KOPT-K1 (cell line): ENCODE measurements around the gene KCNJ9.
"Not testable (repeated sequence)": the region's sequence is repeated elsewhere in the genome, so short reads cannot be mapped to it uniquely, and the experiment has no call there.

ENCODE experiments used
- H3K27ac ChIP-seq: fragments of 200-600 bp; sonication (generic); 2 replicates; pipeline ENCODE4 v1.5.1; 2016; ENCODE audit warnings: antibody characterized with exemption, mild to moderate bottlenecking, low read depth, low read length; ENCODE audit not compliant: poor library complexity, severe bottlenecking
- H3K36me3 ChIP-seq: fragments of 200-600 bp; sonication (generic); 2 replicates; pipeline ENCODE4 v1.5.1; 2017; ENCODE audit warnings: antibody characterized with exemption, mild to moderate bottlenecking, low read length, moderate library complexity; ENCODE audit not compliant: insufficient read depth
- H3K9me3 ChIP-seq: fragments of 200-600 bp; sonication (generic); 2 replicates; pipeline ENCODE4 v1.5.1; 2017; ENCODE audit warnings: antibody characterized with exemption, low read length, mild to moderate bottlenecking; ENCODE audit not compliant: insufficient read depth, poor library complexity, severe bottlenecking

KCNJ9 gene

DNA sequence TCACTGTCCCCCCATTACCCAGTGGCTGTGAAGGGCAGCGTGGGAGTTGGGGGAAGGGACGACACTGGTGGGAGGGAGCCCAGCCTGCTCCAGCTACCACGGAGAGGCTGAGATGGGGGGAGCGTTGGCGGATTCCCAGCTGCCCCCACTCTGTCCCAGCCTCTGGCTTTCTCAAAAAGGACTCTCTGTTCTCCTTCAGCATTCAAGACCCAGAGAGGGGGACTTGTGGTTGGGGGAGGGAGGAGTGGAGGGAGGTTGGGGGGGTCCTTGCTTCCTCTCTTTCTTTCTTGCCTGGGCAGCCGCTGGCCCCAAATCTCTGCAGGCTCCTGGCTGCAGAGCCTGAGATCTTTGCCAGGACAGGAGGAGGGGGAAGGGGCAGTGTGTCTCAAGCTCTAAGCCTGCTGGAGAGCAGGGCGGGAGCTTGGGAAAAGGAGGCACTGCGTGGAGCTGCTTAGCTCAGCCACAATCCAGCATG is 36.4 kb downstream of the KCNJ9 start:
- no peaks in the 10 kb centered on the region for H3K36me3 ChIP-seq
- no peaks in the 10 kb centered on the region for H3K9me3 ChIP-seq
- H3K27ac ChIP-seq, result no peak overlapping the region

DNA sequence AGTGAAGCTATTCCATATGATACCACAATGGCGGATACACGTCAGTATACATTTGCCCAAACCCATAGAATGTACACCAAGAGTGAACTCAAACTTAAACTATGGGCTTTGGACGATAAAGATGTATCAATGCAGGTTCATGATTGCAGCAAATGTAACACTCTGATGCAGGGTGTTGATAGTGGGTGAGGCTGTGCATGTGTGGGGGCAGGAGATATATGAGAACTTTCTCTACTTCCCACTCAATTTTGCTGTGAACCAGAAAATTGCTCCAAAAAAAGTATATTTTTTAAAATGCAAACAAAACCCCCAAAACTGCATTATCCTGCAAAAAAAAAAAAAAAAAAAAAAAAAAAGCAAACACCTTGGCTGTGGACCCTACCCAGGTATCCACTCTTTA is 37.6 kb downstream of the KCNJ9 start:
- no peaks in the 10 kb centered on the region for H3K36me3 ChIP-seq
- no peak overlapping the region for H3K27ac ChIP-seq
- no peaks in the 10 kb centered on the region for H3K9me3 ChIP-seq

DNA sequence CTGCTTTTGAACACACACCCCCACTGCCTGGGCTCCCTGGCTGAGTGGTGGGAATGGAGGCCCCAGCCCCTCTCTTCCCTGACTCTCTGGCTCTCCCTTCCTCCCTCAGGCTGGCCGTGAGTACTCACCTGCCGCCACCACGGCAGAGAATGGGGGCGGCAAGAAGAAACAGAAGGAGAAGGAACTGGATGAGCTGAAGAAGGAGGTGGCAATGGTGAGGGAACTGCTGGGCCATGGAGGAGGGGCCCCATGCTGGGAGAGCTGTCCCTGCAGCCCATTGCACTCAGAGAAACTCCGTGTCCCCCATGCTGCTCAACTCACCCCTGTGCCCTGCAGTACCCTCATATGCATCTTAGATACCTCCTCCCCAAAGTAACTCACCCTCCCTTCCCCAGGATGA is 39.5 kb downstream of the KCNJ9 start:
- no peaks in the 10 kb centered on the region for H3K9me3 ChIP-seq
- no peaks in the 10 kb centered on the region for H3K36me3 ChIP-seq
- H3K27ac ChIP-seq, result no peak overlapping the region

DNA sequence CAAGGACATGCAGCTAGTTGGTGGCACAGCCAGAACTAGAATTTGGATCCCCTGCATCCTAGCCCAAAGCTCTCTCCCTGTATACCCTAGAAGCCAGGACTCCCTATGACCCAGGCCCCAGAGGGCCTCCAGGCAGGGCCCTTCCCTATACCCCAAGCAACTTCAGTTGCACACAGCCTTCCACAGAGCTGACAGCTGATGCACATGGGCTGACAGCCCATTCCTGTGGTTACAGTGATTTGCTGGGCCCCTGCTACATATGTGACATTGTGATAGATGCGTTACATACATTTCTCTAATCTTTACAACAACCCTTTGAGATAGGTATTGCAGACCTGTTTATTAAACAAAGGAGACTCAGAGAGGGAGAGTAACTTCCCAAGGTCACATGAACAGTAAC is 40.0 kb downstream of the KCNJ9 start:
- Histone ChIP-seq H3K36me3 (no peaks in the 10 kb centered on the region), H3K27ac (no peak overlapping the region), H3K9me3 (no peaks in the 10 kb centered on the region)

DNA sequence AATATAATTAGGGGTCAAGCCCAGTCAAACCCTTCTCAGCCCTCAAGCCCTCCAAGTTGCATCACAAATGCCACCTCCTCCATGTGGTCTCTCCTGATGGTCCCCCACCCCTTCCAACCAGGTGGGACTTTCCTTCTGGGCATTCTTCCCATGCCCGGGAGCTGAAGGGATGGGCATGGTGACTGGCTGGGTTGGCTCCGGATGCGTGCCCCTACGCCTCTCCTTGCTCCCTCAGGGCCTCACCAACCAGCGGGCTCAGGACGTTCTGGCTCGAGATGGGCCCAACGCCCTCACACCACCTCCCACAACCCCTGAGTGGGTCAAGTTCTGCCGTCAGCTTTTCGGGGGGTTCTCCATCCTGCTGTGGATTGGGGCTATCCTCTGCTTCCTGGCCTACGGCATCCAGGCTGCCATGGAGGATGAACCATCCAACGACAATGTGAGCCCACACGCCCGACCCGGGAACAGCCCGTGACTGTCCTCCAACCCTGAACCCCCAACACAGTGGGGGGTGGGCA is 41.7 kb downstream of the KCNJ9 start:
- no peaks in the 10 kb centered on the region for H3K9me3 ChIP-seq
- no peak overlapping the region for H3K27ac ChIP-seq
- no peaks in the 10 kb centered on the region for H3K36me3 ChIP-seq

DNA sequence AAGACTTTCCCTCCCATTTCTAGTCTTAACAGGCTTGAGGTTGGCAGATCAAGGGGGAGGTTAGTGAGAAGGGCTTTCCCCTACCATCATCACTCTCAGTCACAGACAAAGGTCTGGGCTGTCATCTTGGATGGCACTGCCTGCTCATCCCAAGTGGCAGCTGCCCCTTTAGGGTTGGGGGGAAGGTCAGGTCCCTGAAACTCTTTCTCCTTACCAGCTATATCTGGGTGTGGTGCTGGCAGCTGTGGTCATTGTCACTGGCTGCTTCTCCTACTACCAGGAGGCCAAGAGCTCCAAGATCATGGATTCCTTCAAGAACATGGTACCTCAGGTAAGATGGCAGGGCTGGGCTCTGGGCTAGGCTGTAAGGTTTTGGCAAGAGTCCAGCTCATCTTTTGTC is 42.4 kb downstream of the KCNJ9 start:
- Histone ChIP-seq H3K27ac (no peak overlapping the region), H3K36me3 (no peaks in the 10 kb centered on the region), H3K9me3 (no peaks in the 10 kb centered on the region)

DNA sequence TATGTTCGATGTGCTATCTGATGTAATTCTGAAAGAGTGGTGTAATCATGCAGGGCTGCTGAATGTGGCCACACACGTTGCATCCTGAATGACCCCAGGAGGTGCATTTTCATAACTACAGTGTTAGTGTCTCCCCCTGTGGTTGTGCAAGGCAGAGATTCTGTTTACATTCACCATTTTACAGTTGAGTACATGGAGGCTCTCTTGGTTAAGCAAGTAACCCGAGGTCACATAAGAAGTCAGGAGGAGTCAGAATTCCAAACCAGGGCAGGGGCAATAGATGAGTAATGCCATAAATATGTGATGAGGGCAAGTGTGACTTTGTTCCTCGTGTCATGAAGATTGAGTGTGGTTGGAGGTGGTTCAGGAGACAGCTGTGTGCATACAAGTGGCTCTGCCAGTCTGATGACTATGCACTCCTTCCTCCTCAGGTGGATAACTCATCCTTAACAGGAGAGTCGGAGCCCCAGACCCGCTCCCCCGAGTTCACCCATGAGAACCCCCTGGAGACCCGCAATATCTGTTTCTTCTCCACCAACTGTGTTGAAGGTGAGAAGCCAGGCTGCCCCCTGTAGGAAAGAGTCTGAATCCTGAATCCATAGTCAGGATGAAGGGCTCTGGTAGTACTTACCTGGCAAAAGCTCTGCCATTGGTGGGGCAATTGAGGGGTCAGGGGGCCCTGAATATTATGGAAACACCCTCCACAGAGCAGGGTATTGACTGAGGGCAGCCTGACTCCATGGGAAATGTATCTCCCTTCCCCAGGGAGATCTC is 43.6 kb downstream of the KCNJ9 start:
- Histone ChIP-seq H3K9me3 (no peaks in the 10 kb centered on the region), H3K36me3 (no peaks in the 10 kb centered on the region), H3K27ac (no peak overlapping the region)

DNA sequence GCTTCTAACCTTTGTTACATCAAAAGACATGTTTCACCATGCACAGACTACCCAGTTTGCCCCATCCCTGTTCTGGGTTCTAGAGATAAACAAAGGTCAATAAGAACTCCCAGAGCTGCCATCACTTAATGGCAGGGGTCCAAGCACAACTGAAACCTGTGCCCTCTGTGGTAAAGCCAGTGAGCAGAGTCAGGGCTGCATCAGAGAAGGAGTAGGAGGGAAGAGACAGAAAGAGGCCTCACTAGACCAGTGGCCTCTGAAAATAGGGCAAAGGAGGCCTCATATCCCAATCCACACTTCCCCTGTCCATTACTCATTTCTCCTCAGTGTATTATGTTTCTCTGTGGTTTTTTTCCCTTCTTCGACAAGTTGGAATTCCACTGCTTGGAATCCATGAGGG is 44.4 kb downstream of the KCNJ9 start:
- Histone ChIP-seq H3K27ac (no peak overlapping the region), H3K9me3 (no peaks in the 10 kb centered on the region), H3K36me3 (no peaks in the 10 kb centered on the region)

DNA sequence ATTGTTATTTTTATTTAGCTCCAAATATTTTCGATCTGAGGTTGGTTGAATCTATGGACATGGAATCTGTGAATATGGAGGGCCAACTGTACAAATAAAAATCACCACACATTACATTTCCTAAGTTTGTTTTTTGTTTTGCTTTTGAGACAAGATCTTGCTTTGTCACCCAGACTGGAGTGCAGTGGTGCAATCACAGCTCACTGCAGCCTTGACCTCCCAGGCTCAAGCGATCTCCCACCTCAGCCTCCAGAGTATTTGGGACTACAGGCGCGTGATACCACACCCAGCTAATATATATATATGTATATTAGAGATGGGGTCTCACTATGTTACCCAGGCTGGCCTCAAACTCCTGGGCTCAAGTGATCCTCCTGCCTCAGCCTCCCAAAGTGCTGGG is 45.0 kb downstream of the KCNJ9 start:
- H3K27ac ChIP-seq, H3K9me3 ChIP-seq, H3K36me3 ChIP-seq: not testable (repeated sequence)

DNA sequence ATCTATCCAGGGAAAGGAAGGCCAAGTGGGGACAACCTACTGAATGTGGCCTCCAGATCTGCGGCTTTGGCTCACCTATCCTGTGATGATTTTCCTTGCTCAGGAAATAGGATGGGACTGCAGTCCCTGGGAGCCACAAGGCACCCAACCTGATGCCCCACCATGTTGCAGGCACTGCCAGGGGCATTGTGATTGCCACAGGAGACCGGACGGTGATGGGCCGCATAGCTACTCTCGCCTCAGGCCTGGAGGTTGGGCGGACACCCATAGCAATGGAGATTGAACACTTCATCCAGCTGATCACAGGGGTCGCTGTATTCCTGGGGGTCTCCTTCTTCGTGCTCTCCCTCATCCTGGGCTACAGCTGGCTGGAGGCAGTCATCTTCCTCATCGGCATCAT is 46.0 kb downstream of the KCNJ9 start:
- Histone ChIP-seq H3K9me3 (no peaks in the 10 kb centered on the region), H3K36me3 (no peaks in the 10 kb centered on the region), H3K27ac (no peak overlapping the region)

DNA sequence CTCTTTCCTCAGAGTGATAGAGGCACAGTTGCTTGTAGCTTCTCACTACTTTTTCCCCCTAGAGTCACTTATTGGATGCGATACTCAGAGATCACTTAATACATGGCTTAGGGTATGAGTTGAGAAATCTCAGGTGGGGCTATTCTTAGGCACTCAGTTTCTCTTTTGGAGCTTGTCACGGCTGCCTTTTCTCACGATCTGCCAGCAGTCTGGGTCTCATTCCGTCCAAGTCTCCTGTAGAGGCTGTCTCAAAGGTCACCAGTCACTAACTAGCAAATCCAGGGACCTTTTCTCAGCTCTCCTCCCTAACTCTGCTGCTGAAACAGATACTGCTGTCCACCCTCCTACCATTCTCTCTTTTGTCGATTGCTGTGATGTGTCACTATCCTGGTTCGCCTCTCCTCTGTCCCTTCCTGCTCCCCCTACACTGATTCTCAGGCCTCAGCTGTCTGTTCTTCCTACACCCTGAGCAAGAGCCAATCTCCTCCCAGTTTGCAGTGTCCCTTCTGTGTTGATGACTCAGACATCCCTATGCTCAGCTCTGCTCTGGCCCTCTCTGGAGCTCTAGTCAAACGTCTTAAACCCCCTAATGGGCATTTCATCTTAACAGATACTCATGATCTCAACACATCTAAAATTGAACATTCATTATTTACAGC is 46.7 kb downstream of the KCNJ9 start:
- Histone ChIP-seq H3K36me3 (no peaks in the 10 kb centered on the region), H3K9me3 (no peaks in the 10 kb centered on the region), H3K27ac (no peak overlapping the region)

DNA sequence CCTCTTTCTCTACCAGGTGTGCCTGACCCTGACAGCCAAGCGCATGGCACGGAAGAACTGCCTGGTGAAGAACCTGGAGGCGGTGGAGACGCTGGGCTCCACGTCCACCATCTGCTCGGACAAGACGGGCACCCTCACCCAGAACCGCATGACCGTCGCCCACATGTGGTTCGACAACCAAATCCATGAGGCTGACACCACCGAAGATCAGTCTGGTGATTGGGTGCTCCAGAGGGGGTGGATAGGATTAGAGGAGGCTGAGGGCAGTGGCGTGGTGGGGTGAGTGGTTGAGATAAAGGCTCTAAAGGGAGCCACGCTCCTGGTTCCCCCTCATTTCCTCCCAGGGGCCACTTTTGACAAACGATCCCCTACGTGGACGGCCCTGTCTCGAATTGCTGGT is 47.3 kb downstream of the KCNJ9 start:
- Histone ChIP-seq H3K27ac (no peak overlapping the region), H3K9me3 (no peaks in the 10 kb centered on the region), H3K36me3 (no peaks in the 10 kb centered on the region)

DNA sequence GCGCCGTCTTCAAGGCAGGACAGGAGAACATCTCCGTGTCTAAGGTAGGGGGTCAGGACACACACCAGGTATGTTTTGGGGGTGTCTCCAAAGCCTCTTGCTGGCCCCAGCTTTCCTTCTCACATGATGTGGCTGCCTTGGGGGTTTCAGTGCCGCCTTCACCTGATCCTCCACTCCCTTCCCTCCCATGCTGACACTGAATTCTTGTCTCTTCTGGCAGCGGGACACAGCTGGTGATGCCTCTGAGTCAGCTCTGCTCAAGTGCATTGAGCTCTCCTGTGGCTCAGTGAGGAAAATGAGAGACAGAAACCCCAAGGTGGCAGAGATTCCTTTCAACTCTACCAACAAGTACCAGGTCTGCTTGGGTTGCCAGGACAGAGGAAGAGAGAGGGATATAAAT is 47.7 kb downstream of the KCNJ9 start:
- no peaks in the 10 kb centered on the region for H3K36me3 ChIP-seq
- H3K27ac ChIP-seq, result no peak overlapping the region
- H3K9me3 ChIP-seq, result no peaks in the 10 kb centered on the region

DNA sequence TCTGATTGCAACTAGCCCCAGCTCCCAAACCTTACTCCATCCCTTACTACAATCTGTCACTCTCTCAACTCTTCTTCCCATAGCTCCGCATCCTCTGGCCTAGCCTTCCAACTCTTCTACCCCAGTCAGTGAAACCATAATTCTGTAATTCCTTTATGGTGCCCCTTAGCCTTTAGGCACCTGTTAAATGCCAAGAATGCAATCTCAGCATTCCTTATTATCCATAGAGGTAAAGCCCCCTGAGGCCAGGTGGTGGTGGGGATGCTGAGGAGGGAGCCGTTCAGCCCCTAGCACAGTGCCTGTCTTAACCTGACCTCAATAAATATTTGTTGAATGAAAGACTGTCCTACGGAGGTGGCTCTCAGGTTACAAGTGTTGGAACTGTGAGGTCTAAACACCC is 48.2 kb downstream of the KCNJ9 start:
- H3K27ac ChIP-seq, result no peak overlapping the region
- no peaks in the 10 kb centered on the region for H3K36me3 ChIP-seq
- no peaks in the 10 kb centered on the region for H3K9me3 ChIP-seq

DNA sequence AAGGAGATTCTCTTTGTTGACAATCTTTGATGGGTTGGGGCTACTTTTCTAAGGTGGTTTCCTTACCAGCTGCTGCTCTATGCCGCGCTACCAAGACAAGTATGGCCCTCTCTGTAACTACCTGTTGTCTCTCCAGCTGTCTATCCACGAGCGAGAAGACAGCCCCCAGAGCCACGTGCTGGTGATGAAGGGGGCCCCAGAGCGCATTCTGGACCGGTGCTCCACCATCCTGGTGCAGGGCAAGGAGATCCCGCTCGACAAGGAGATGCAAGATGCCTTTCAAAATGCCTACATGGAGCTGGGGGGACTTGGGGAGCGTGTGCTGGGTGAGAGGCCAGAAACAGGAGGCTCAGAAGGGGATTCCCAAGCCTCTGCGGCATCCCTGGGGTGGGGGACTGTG is 48.6 kb downstream of the KCNJ9 start:
- Histone ChIP-seq H3K9me3 (no peaks in the 10 kb centered on the region), H3K27ac (no peak overlapping the region), H3K36me3 (no peaks in the 10 kb centered on the region)

DNA sequence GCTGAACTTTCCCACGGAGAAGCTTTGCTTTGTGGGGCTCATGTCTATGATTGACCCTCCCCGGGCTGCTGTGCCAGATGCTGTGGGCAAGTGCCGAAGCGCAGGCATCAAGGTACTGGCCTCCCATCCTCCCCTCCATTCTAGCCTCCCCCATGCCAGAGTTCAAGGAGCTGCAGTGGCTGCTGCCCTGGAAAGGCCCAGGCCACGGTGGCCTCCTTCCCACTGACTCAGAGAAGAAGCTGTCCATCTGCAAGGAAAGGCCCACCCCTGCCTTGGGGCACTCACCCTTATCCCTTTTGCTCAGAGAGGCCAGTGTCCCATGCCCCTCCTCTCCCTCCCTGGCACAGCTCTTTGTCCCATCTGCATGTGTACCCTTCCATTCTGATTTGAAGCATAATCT is 49.1 kb downstream of the KCNJ9 start:
- Histone ChIP-seq H3K27ac (no peak overlapping the region), H3K9me3 (no peaks in the 10 kb centered on the region), H3K36me3 (no peaks in the 10 kb centered on the region)
